GM10248 (cell line): ENCODE measurements around the gene SGCD.
"Not testable (repeated sequence)": the region's sequence is repeated elsewhere in the genome, so short reads cannot be mapped to it uniquely, and the experiment has no call there.

Source experiments
- CTCF ChIA-PET: fragments of 300-600 bp; sonication (Branson Sonifier 250); formaldehyde crosslinking; extraction: SDS; loops from one replicate; lab custom pipeline; 2021; ENCODE audit warnings: antibody characterized with exemption; lab: Yijun Ruan, JAX
- POLR2A ChIA-PET: fragments of 350-650 bp; sonication (Branson Sonifier 250); formaldehyde crosslinking; extraction: SDS; loops from one replicate; lab custom pipeline; 2020; ENCODE audit warnings: antibody characterized with exemption; lab: Yijun Ruan, JAX
- DNase-seq: peaks from one replicate; pipeline ENCODE4 v3.0.0; 2012; ENCODE audit errors: extremely low spot score
- TF ChIP-seq, protein P1 (sequence below): IDR thresholded peaks from 2 replicates; pipeline ENCODE4 v1.5.1; 2012; ENCODE audit warnings: mild to moderate bottlenecking, low read depth; ENCODE audit errors: extremely low read depth, missing control alignments, control extremely low read depth

Gene SGCD

DNA sequence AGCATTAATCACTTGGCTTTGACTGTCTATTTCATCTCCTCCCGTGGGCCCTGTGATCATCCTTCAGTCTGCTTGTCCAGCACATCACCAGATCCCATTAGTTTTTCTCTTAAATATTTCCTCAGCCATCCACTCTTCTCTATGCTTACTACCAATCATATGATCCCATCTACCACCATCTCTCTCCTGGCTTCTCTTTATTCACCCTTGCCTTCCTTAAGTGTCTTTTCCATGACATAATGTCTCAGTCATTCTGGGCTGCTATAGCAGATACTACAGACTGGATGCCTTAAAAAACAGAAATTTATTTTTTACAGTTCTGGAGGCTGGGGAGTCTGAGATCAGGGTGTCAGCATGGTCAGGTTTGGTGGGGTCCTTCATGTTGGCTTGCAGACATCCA lies 314.7 kb downstream of the SGCD start:
- DNase-seq = no peak
- ChIA-PET POLR2A (no interaction called here), CTCF (no interaction called here)
- TF ChIP-seq, protein P1, sequence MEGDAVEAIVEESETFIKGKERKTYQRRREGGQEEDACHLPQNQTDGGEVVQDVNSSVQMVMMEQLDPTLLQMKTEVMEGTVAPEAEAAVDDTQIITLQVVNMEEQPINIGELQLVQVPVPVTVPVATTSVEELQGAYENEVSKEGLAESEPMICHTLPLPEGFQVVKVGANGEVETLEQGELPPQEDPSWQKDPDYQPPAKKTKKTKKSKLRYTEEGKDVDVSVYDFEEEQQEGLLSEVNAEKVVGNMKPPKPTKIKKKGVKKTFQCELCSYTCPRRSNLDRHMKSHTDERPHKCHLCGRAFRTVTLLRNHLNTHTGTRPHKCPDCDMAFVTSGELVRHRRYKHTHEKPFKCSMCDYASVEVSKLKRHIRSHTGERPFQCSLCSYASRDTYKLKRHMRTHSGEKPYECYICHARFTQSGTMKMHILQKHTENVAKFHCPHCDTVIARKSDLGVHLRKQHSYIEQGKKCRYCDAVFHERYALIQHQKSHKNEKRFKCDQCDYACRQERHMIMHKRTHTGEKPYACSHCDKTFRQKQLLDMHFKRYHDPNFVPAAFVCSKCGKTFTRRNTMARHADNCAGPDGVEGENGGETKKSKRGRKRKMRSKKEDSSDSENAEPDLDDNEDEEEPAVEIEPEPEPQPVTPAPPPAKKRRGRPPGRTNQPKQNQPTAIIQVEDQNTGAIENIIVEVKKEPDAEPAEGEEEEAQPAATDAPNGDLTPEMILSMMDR = no peak

DNA sequence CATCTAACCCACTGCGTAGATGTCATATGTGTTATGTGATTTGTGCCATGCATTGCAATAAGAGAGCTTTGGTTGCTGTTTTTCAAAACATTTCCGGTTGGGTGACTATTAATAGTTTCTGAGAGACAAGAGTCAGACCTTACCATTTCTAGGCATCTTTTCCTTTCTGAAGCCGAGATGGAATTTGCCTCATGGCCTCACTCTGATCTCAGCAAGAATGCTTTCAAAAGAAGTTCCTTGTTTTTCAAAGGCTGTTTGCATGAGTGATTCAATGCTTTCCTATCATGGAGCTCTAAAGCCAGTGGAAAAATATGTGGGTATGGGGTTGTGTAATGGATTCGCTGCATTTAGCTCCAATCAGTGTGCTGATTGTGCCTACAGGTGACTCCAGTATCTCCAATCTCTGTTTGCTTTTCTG lies 320.1 kb downstream of the SGCD start:
- POLR2A ChIA-PET = no interaction called here
- CTCF ChIA-PET = interaction anchor here (0.9 to 1.4 kb wide), 2 partner anchors 17 to 187 kb away, joined by 3 read pairs; no protein-coding TSS in a partner anchor

DNA sequence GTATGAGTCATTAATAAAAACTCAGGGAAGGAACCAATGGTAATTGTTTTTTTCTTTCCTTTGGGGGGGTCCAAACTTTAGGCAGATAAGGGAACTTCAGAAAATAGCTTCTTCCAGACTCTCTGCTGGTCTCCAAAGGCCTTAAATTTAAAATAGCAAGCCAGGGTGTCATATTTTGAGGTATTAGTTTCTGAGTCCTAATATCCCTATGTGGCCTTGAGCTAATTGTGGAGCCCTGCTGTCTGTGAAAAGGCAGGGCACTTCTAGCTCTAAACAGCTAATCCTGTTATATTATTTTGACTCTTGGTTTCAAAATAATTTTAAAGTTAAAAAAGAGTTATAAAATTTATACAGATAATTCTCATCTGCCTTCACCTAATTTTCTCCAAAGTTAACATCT lies 327.5 kb downstream of the SGCD start:
- CTCF ChIA-PET = interaction anchor here (1.7 kb wide), 1 partner anchor 17 kb away, joined by 4 read pairs; no protein-coding TSS in a partner anchor
- POLR2A ChIA-PET = no interaction called here
- DNase-seq = no peak

More for the DNA sequence above, 320.1 kb downstream of the SGCD start:
- TF ChIP-seq, protein P1 = no peak
- DNase-seq = no peak

DNA sequence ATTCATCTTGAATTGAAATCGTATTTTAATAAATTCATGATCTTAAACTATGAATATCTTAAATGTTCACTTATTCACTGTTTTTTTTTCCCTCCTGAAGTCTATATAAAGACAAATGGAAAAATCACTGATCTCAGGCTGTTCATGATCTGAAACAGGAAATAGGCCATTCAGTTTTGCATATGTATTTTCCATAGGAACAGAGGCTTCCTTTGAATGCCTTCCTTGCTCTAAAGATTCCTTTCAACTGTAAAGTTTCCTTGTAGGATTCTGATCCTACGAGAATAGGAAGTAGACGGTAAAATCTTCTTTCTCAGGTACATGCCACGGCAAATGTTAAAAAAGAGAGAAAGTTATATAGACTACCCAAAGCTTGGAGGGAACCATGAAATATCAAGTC lies 328.8 kb downstream of the SGCD start:
- ChIA-PET CTCF (no interaction called here), POLR2A (no interaction called here)
- TF ChIP-seq, protein P1 = no peak
- DNase-seq = no peak

More for the DNA sequence above, 327.5 kb downstream of the SGCD start:
- TF ChIP-seq, protein P1 = no peak

DNA sequence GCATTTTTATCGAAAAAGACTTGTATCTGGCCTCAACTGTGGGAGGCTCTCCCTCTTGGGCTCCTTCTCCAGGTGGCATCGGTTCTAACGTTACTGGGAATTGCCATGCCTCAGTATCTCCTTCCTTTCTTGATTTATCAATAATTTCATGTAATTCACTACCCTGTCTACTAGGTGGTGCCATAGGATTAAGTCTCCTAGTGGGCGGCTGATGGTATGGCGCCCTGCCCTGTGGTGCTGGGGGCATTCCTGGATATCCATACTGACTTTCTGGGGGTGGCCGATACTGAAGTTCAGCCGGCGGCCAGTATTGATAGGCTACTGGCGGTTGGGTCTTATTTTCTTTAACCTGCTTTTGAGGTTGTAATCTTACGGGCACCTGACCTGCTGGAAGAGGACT lies 337.9 kb downstream of the SGCD start:
- POLR2A ChIA-PET, DNase-seq, CTCF ChIA-PET: not testable (repeated sequence)

DNA sequence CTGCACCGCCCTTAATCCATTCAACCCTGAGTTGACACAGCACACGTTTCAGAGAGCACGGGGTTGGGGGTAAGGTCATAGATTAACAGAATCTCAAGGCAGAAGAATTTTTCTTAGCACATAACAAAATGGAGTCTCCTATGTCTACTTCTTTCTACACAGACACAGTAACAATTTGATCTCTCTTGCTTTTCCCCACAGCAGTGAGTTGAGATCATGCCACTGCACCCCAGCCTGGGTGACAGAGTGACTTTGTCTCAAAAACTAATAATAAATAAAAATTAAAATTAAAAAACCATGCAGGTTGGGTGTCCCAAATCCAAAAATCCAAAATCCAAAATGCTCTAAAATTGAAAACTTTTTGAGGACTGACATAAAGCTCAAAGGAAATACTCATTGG lies 339.7 kb downstream of the SGCD start:
- CTCF ChIA-PET = interaction anchor here (1.2 to 1.7 kb wide), 2 partner anchors 10 to 17 kb away, joined by 3 read pairs; no protein-coding TSS in a partner anchor
- POLR2A ChIA-PET = not testable (repeated sequence)

DNA sequence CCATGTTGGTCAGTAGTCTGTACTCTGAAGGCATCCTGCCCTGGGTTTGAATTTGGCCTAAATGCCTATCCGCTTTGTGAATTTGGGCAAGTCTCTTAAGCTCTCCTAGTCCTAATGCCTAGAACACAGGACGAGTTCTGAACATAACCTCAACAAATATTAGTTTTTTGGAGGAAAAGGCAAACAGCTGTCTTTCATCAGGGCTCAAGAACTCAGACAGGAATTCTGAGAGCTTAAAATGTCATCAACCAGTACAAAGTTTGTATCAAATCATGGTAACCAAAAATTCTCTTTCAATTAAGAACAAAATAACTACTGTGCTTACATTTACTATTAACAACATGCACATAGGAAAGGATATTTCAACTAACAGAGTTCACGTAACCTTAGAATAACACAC lies 340.7 kb downstream of the SGCD start:
- ChIA-PET POLR2A (no interaction called here), CTCF (interaction anchor here (1.2 to 1.7 kb wide), 3 partner anchors 11 to 16 kb away, joined by 3 read pairs; no protein-coding TSS in a partner anchor)
- TF ChIP-seq, protein P1 = no peak
- no peak for DNase-seq

More for the DNA sequence above, 339.7 kb downstream of the SGCD start:
- not testable (repeated sequence) for DNase-seq

DNA sequence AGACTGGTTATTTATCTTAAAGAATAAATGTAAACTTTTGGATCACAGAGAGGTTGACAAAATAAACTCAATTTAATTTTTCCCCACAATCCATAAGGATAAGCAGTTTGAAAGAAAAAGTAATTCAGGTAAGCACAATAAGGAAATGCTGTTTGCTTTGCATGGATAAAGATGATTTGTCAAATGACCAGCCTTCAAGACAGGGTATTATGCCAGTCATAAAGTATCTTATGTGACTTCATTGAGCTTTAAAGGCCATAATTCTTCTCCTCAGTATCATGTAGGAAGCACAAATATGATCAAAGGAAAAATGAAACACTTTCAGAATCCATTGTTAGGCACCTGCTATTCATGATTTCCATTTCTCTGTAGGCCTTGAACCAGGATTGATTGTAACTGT lies 342.5 kb downstream of the SGCD start:
- ChIA-PET CTCF (no interaction called here), POLR2A (no interaction called here)
- DNase-seq = no peak
- TF ChIP-seq, protein P1 = no peak
